ENCODE results near the gene ARHGAP9.

Gene ARHGAP9

GRCh38 chr12:57491393-57492280 is 12.0 kb upstream of the ARHGAP9 start:
- DNase-seq: no peak

- DNase-seq: no peak
These were observed 10.5 kb upstream of the ARHGAP9 start for GRCh38 chr12:57490126-57490525.

- no peak for DNase-seq
These were observed 9.5 kb upstream of the ARHGAP9 start for GRCh38 chr12:57489157-57489641.

GRCh38 chr12:57488402-57489156 is 8.9 kb upstream of the ARHGAP9 start:
- no peak for DNase-seq

- DNase-seq: peak; percentile 98
These were observed 8.1 kb upstream of the ARHGAP9 start, which contains the start of gene MARS1 for GRCh38 chr12:57487597-57488401. TSS of gene MARS1 (plus strand) at chr12:57488068. CDS start at chr12:57488091, 23 bp downstream.

GRCh38 chr12:57487055-57487596 is 7.5 kb upstream of the ARHGAP9 start:
- peak; percentile 73 for DNase-seq

GRCh38 chr12:57485695-57486094 is 6.0 kb upstream of the ARHGAP9 start:
- no peak for DNase-seq

GRCh38 chr12:57483466-57483865 is 3.8 kb upstream of the ARHGAP9 start:
- DNase-seq: peak; percentile 76

- DNase-seq: no peak
These were observed 2.0 kb upstream of the ARHGAP9 start for GRCh38 chr12:57481671-57482070.

- no peak for DNase-seq
These were observed 657 bp downstream of the ARHGAP9 start for GRCh38 chr12:57479043-57479375.

GRCh38 chr12:57477710-57478681 is 1.7 kb downstream of the ARHGAP9 start:
- DNase-seq: no peak

GRCh38 chr12:57476993-57477709 is 2.5 kb downstream of the ARHGAP9 start:
- DNase-seq: no peak

- DNase-seq: no peak
These were observed 3.3 kb downstream of the ARHGAP9 start for GRCh38 chr12:57476162-57476992.

GRCh38 chr12:57475271-57476161 is 4.2 kb downstream of the ARHGAP9 start:
- peak; percentile 76 for DNase-seq

- DNase-seq: no peak
These were observed 4.8 kb downstream of the ARHGAP9 start for GRCh38 chr12:57474862-57475261.

- DNase-seq: no peak
These were observed 5.2 kb downstream of the ARHGAP9 start for GRCh38 chr12:57474430-57474829.

GRCh38 chr12:57473886-57474285 is 5.8 kb downstream of the ARHGAP9 start:
- no peak for DNase-seq

- no peak for DNase-seq
These were observed 6.3 kb downstream of the ARHGAP9 start for GRCh38 chr12:57473392-57473791.

- DNase-seq: no peak
These were observed 7.3 kb downstream of the ARHGAP9 start for GRCh38 chr12:57472391-57472790.
